Mucosa of rectum (tissue), 2 donors: ENCODE data around the gene GBX1.

Experiments used
- H3K27ac ChIP-seq, 2 donors: one replicate each; pipeline ENCODE4 v1.7.0; 2013; ENCODE audit warnings: inconsistent platforms in 2 of 2, low read depth in 2 of 2, low read length in 2 of 2
- H3K27me3 ChIP-seq, 2 donors: one replicate each; pipeline ENCODE4 v1.7.0; 2013; ENCODE audit warnings: low read length in 2 of 2; ENCODE audit not compliant: control insufficient read depth in 2 of 2, insufficient read depth in 2 of 2
- H3K36me3 ChIP-seq, 2 donors: one replicate each; pipeline ENCODE4 v1.7.0; 2013; ENCODE audit warnings: low read length in 2 of 2; ENCODE audit not compliant: control insufficient read depth in 2 of 2, insufficient read depth in 2 of 2
- H3K4me1 ChIP-seq, 2 donors: one replicate each; pipeline ENCODE4 v1.7.0; 2013; ENCODE audit warnings: low read length in 2 of 2, mild to moderate bottlenecking in 1 of 2; ENCODE audit not compliant: control insufficient read depth in 2 of 2, insufficient read depth in 2 of 2
- H3K4me3 ChIP-seq, 2 donors: one replicate each; pipeline ENCODE4 v1.7.0; 2013; ENCODE audit warnings: low read length in 2 of 2
- H3K9ac ChIP-seq, 2 donors: one replicate each; pipeline ENCODE4 v1.7.0; 2013; ENCODE audit warnings: low read length in 2 of 2, low read depth in 1 of 2, mild to moderate bottlenecking in 1 of 2
- H3K9me3 ChIP-seq, 2 donors: one replicate each; pipeline ENCODE4 v1.7.0; 2013; ENCODE audit warnings: low read length in 2 of 2; ENCODE audit not compliant: control insufficient read depth in 2 of 2
- donor health status: healthy.
- donor health status: Normal muscosa, but diverticular disease.

Gene GBX1

GRCh38 chr7:151150388-151150787 is 17.1 kb downstream of the GBX1 start:
- Histone ChIP-seq H3K4me3 (no peak overlapping the region), H3K27me3 (peaks cover 2% of the 10 kb centered on the region in 2 donors), H3K27ac (no peak overlapping the region), H3K4me1 (peaks cover 0 to 4% of the 10 kb centered on the region in 2 donors), H3K36me3 (no peaks in the 10 kb centered on the region), H3K9me3 (no peaks in the 10 kb centered on the region), H3K9ac (no peak overlapping the region)

- no peak overlapping the region for H3K4me3 ChIP-seq
- peaks cover 2% of the 10 kb centered on the region in 2 donors for H3K27me3 ChIP-seq
- no peaks in the 10 kb centered on the region for H3K9me3 ChIP-seq
- no peak overlapping the region for H3K27ac ChIP-seq
- peaks cover 0 to 4% of the 10 kb centered on the region in 2 donors for H3K4me1 ChIP-seq
- no peak overlapping the region for H3K9ac ChIP-seq
- peaks cover 7 to 9% of the 10 kb centered on the region in 2 donors for H3K36me3 ChIP-seq
Observed at GRCh38 chr7:151148319-151149259, 18.9 kb downstream of the GBX1 start.

- Histone ChIP-seq H3K4me1 (peaks cover 0 to 4% of the 10 kb centered on the region in 2 donors), H3K9me3 (no peaks in the 10 kb centered on the region), H3K4me3 (no peak overlapping the region), H3K36me3 (peaks cover 17% of the 10 kb centered on the region in 2 donors), H3K9ac (no peak overlapping the region), H3K27me3 (peaks cover 0 to 2% of the 10 kb centered on the region in 2 donors), H3K27ac (no peak overlapping the region)
Observed at GRCh38 chr7:151146761-151147160, 20.7 kb downstream of the GBX1 start.

GRCh38 chr7:151144387-151144786 is 23.1 kb downstream of the GBX1 start:
- H3K9me3 ChIP-seq = no peaks in the 10 kb centered on the region
- H3K27ac ChIP-seq = no peak overlapping the region
- no peak overlapping the region for H3K9ac ChIP-seq
- H3K27me3 ChIP-seq = no peaks in the 10 kb centered on the region
- H3K4me3 ChIP-seq = no peak overlapping the region
- H3K4me1 ChIP-seq = peaks cover 0 to under 1% of the 10 kb centered on the region in 2 donors
- peaks cover 19 to 21% of the 10 kb centered on the region in 2 donors for H3K36me3 ChIP-seq

- no peaks in the 10 kb centered on the region for H3K27me3 ChIP-seq
- H3K27ac ChIP-seq = no peak overlapping the region
- no peaks in the 10 kb centered on the region for H3K9me3 ChIP-seq
- peaks cover 19 to 21% of the 10 kb centered on the region in 2 donors for H3K36me3 ChIP-seq
- H3K4me1 ChIP-seq = no peaks in the 10 kb centered on the region
- H3K9ac ChIP-seq = no peak overlapping the region
- H3K4me3 ChIP-seq = no peak overlapping the region
Observed at GRCh38 chr7:151143261-151144015, 24.1 kb downstream of the GBX1 start.

- no peak overlapping the region for H3K27ac ChIP-seq
- no peak overlapping the region for H3K4me3 ChIP-seq
- H3K9me3 ChIP-seq = no peaks in the 10 kb centered on the region
- H3K36me3 ChIP-seq = peaks cover 21% of the 10 kb centered on the region in 2 donors
- H3K4me1 ChIP-seq = no peaks in the 10 kb centered on the region
- no peak overlapping the region for H3K9ac ChIP-seq
- no peaks in the 10 kb centered on the region for H3K27me3 ChIP-seq
Observed at GRCh38 chr7:151142686-151143040, 24.8 kb downstream of the GBX1 start.

GRCh38 chr7:151141855-151142685 is 25.4 kb downstream of the GBX1 start:
- no peak overlapping the region for H3K4me3 ChIP-seq
- no peak overlapping the region for H3K27ac ChIP-seq
- H3K4me1 ChIP-seq = no peaks in the 10 kb centered on the region
- H3K9ac ChIP-seq = no peak overlapping the region
- H3K36me3 ChIP-seq = peaks cover 21 to 22% of the 10 kb centered on the region in 2 donors
- H3K9me3 ChIP-seq = no peaks in the 10 kb centered on the region
- no peaks in the 10 kb centered on the region for H3K27me3 ChIP-seq

- H3K9me3 ChIP-seq = no peaks in the 10 kb centered on the region
- H3K4me3 ChIP-seq = no peak overlapping the region
- H3K4me1 ChIP-seq = no peaks in the 10 kb centered on the region
- H3K36me3 ChIP-seq = peaks cover 21 to 22% of the 10 kb centered on the region in 2 donors
- no peaks in the 10 kb centered on the region for H3K27me3 ChIP-seq
- no peak overlapping the region for H3K9ac ChIP-seq
- no peak overlapping the region for H3K27ac ChIP-seq
Observed at GRCh38 chr7:151141311-151141854, 26.1 kb downstream of the GBX1 start.

- Histone ChIP-seq H3K4me3 (no peak overlapping the region), H3K9me3 (no peaks in the 10 kb centered on the region), H3K27me3 (no peaks in the 10 kb centered on the region), H3K9ac (no peak overlapping the region), H3K4me1 (no peaks in the 10 kb centered on the region), H3K27ac (no peak overlapping the region), H3K36me3 (peaks cover 21 to 22% of the 10 kb centered on the region in 2 donors)
Observed at GRCh38 chr7:151140826-151141225, 26.7 kb downstream of the GBX1 start.
